ENCODE results near the gene CHAC2.

Gene CHAC2

DNA sequence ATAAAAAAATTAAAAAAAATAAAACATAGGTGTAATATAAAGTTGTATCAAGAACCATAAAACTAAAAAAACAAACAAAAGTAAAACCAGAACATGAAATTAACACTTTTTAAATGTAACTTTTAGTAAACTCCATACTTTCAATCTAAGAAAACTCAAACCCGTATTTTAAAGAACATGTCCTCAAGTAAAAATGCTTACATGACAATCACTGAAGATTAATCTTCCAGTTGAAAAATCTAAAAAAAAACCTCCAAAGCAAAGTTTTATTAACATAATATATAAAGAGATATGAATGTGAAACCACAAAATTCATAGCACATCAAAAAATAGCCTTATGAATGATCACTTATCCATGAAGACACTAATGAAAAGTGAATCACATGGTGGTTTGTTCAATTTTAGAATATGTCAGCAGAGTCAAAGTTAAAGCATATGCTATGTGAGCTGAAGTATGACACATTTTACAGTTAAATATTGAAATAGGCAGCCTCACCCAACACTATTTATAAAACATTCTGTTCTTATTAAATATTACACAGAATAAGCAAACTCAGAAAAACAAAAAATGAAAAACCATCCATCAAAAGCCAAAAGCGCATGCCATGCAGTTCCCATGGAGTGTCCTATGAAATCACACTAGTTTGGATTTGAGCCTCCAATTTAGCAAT is 23.1 kb upstream of the CHAC2 start:
- Histone ChIP-seq H3K27ac (ENCODE audit: low read depth, low read length, poor library complexity, severe bottlenecking) (no peak overlapping the region), H3K79me2 (ENCODE audit: insufficient read depth, low read length) (no peaks in the 10 kb centered on the region), H3K4me2 (ENCODE audit: low read length) (no peak overlapping the region), H3K9ac (ENCODE audit: low read length) (no peak overlapping the region), H3K36me3 (ENCODE audit: insufficient read depth, low read length) (peaks cover 18% of the 10 kb centered on the region), H3K27me3 (ENCODE audit: insufficient read depth, low read length) (no peaks in the 10 kb centered on the region), H4K20me1 (ENCODE audit: insufficient read depth, low read length) (no peaks in the 10 kb centered on the region), H3K9me2 (ENCODE audit: low read depth, low read length) (no peaks in the 10 kb centered on the region), H2AFZ (ENCODE audit: low read length) (no peak overlapping the region), H3K4me1 (ENCODE audit: insufficient read depth, low read length, severe bottlenecking) (no peaks in the 10 kb centered on the region), H3K9me3 (ENCODE audit: low read length) (no peaks in the 10 kb centered on the region), H3K4me3 (ENCODE audit: low read depth, low read length, poor library complexity, severe bottlenecking) (no peak overlapping the region), H3F3A (ENCODE audit: insufficient read depth, low read length) (no peaks in the 10 kb centered on the region)
- TF ChIP-seq, protein P1, sequence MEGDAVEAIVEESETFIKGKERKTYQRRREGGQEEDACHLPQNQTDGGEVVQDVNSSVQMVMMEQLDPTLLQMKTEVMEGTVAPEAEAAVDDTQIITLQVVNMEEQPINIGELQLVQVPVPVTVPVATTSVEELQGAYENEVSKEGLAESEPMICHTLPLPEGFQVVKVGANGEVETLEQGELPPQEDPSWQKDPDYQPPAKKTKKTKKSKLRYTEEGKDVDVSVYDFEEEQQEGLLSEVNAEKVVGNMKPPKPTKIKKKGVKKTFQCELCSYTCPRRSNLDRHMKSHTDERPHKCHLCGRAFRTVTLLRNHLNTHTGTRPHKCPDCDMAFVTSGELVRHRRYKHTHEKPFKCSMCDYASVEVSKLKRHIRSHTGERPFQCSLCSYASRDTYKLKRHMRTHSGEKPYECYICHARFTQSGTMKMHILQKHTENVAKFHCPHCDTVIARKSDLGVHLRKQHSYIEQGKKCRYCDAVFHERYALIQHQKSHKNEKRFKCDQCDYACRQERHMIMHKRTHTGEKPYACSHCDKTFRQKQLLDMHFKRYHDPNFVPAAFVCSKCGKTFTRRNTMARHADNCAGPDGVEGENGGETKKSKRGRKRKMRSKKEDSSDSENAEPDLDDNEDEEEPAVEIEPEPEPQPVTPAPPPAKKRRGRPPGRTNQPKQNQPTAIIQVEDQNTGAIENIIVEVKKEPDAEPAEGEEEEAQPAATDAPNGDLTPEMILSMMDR (IDR thresholded peaks at IDR 0.05; ENCODE audit: low read length), result no peak
- TF ChIP-seq EZH2 (IDR thresholded peaks at IDR 0.05; ENCODE audit: borderline replicate concordance, low read length), result no peak

DNA sequence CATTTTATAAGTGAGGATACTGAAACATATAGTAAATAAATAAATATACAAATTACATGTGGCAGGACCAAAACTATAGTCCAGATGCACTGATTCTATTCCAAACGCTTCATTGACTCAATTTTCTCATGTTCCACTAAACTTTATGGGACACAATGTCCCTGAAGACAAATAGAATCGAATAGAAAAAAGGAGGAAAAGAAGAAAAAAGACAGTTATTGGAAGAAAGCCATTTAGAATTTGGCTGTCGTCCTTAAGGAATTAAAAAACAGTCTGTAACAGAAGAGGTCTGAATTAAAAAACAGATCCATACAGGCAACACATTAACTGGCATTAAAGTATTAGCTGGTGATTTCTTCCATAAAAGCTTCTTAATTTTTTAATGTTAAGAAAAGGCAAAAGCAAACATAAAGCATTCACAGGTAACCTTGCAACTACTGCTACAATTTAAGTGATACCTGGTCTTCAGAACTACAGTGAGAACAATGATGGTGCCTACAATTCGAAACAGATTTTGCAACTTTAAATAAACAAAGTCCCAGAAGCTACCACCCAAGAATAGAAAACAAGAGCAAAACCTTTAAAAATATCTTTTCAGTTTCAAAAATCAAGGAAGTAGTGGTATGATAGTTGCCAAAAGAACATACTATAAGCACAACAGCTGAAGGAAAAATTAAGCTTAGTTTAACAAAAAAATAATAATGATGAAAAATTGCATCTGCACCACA is 17.4 kb upstream of the CHAC2 start:
- no peaks in the 10 kb centered on the region for H3K79me2 ChIP-seq (ENCODE audit: insufficient read depth, low read length)
- peaks cover 33% of the 10 kb centered on the region for H3K36me3 ChIP-seq (ENCODE audit: insufficient read depth, low read length)
- TF ChIP-seq, protein P1 (IDR thresholded peaks at IDR 0.05; ENCODE audit: low read length), result no peak
- TF ChIP-seq EZH2 (IDR thresholded peaks at IDR 0.05; ENCODE audit: borderline replicate concordance, low read length), result no peak
- H3K4me2 ChIP-seq (ENCODE audit: low read length), result no peak overlapping the region
- no peak overlapping the region for H3K27ac ChIP-seq (ENCODE audit: low read depth, low read length, poor library complexity, severe bottlenecking)
- no peaks in the 10 kb centered on the region for H3K9me3 ChIP-seq (ENCODE audit: low read length)
- no peaks in the 10 kb centered on the region for H3K9me2 ChIP-seq (ENCODE audit: low read depth, low read length)
- no peaks in the 10 kb centered on the region for H4K20me1 ChIP-seq (ENCODE audit: insufficient read depth, low read length)
- no peak overlapping the region for H3K4me3 ChIP-seq (ENCODE audit: low read depth, low read length, poor library complexity, severe bottlenecking)
- peaks cover 4% of the 10 kb centered on the region; the same call in 1 of the 2 replicates for H3F3A ChIP-seq (ENCODE audit: insufficient read depth, low read length)
- H3K9ac ChIP-seq (ENCODE audit: low read length), result no peak overlapping the region
- no peaks in the 10 kb centered on the region for H3K27me3 ChIP-seq (ENCODE audit: insufficient read depth, low read length)
- no peak overlapping the region for H2AFZ ChIP-seq (ENCODE audit: low read length)
- no peaks in the 10 kb centered on the region for H3K4me1 ChIP-seq (ENCODE audit: insufficient read depth, low read length, severe bottlenecking)

DNA sequence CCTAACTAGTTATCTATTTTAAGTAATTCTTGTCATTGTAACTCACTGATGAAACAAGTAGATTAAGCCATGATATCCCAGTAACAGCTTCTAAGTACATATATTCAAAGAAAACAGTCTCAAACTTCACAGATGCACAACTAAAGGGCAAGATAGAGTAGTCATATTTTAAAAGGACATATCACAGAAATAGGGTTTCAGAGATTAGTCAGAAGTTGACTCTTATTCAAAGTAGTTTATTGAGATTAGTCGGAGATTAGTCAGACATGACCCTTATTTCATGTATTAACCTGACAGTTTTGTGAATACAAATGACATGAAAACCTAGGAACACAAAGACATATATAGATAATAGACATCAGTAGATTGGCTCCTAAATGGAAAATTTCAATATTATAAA is 15.9 kb upstream of the CHAC2 start:
- H3K36me3 ChIP-seq (ENCODE audit: insufficient read depth, low read length), result peaks cover 40% of the 10 kb centered on the region
- no peak overlapping the region for H3K4me2 ChIP-seq (ENCODE audit: low read length)
- no peak overlapping the region for H3K9ac ChIP-seq (ENCODE audit: low read length)
- H3K79me2 ChIP-seq (ENCODE audit: insufficient read depth, low read length), result no peaks in the 10 kb centered on the region
- H3K4me1 ChIP-seq (ENCODE audit: insufficient read depth, low read length, severe bottlenecking), result no peaks in the 10 kb centered on the region
- H3K4me3 ChIP-seq (ENCODE audit: low read depth, low read length, poor library complexity, severe bottlenecking), result no peak overlapping the region
- H3K27ac ChIP-seq (ENCODE audit: low read depth, low read length, poor library complexity, severe bottlenecking), result no peak overlapping the region
- H3K27me3 ChIP-seq (ENCODE audit: insufficient read depth, low read length), result no peaks in the 10 kb centered on the region
- H2AFZ ChIP-seq (ENCODE audit: low read length), result no peak overlapping the region
- no peaks in the 10 kb centered on the region for H3K9me2 ChIP-seq (ENCODE audit: low read depth, low read length)
- TF ChIP-seq, protein P1 (IDR thresholded peaks at IDR 0.05; ENCODE audit: low read length), result no peak
- no peak for TF ChIP-seq EZH2 (IDR thresholded peaks at IDR 0.05; ENCODE audit: borderline replicate concordance, low read length)
- H3F3A ChIP-seq (ENCODE audit: insufficient read depth, low read length), result peaks cover 4% of the 10 kb centered on the region; the same call in 1 of the 2 replicates
- H4K20me1 ChIP-seq (ENCODE audit: insufficient read depth, low read length), result no peaks in the 10 kb centered on the region
- no peaks in the 10 kb centered on the region for H3K9me3 ChIP-seq (ENCODE audit: low read length)
